Muscle of back (tissue), 13 donors: ENCODE measurements around the gene ATOH8. TPM values are rescaled to one million over a fixed set of nuclear protein-coding genes. Genes with fewer than 3 reads are reported as not detected.
"Not testable (repeated sequence)": the region's sequence is repeated elsewhere in the genome, so short reads cannot be mapped to it uniquely, and the experiment has no call there.

Experiments
- DNase-seq, 3 donors: peaks; one replicate each; pipeline versions ENCODE4 v3.0.0 to v3.0.0-alpha.2; 2013
- long read RNA-seq, 9 donors: transcript quantifications; one replicate each; lab custom pipeline, GENCODE V29; 2026
- polyA plus RNA-seq, 10 donors: library from polyadenylated mRNA; unstranded; fragments of 120-200 nt; gene quantifications; one replicate each; pipeline ENCODE4 v1.2.1, GENCODE V29; 2013; ENCODE audit not compliant: insufficient read length in 10 of 10

Gene ATOH8
- polyA plus RNA-seq: 10 to 100 TPM; 11.9 to 17.7 (median 16.2) TPM
- long read RNA-seq, donor 1, transcript ATOH8-201 (3 exons, 2,438 nt): major isoform, 5 of 11 reads
- long read RNA-seq, donor 1, partial matches to known transcripts: 6 of 11 reads
- long read RNA-seq, donor 1, other reads (novel, unspliced or antisense): 0 of 11 reads
- long read RNA-seq, donor 2, transcript ATOH8-201 (3 exons, 2,438 nt): major isoform, 5 of 5 reads
- long read RNA-seq, donor 2, partial matches to known transcripts: 0 of 5 reads
- long read RNA-seq, donor 2, other reads (novel, unspliced or antisense): 0 of 5 reads
- long read RNA-seq, donor 3: 0 reads
- long read RNA-seq, donor 4, partial matches to known transcripts: 0 of 3 reads
- long read RNA-seq, donor 4, other reads (novel, unspliced or antisense): 0 of 3 reads
- long read RNA-seq, donor 5, transcript ATOH8-201 (3 exons, 2,438 nt): major isoform, 14 of 14 reads
- long read RNA-seq, donor 5, partial matches to known transcripts: 0 of 14 reads
- long read RNA-seq, donor 5, other reads (novel, unspliced or antisense): 0 of 14 reads
- long read RNA-seq, donor 6, transcript ATOH8-201 (3 exons, 2,438 nt): major isoform, 6 of 6 reads
- long read RNA-seq, donor 6, partial matches to known transcripts: 0 of 6 reads
- long read RNA-seq, donor 6, other reads (novel, unspliced or antisense): 0 of 6 reads
- long read RNA-seq, donor 7: 0 reads
- long read RNA-seq, donor 8, partial matches to known transcripts: 0 of 4 reads
- long read RNA-seq, donor 8, other reads (novel, unspliced or antisense): 0 of 4 reads
- long read RNA-seq, donor 9, partial matches to known transcripts: 0 of 2 reads
- long read RNA-seq, donor 9, other reads (novel, unspliced or antisense): 0 of 2 reads

DNA sequence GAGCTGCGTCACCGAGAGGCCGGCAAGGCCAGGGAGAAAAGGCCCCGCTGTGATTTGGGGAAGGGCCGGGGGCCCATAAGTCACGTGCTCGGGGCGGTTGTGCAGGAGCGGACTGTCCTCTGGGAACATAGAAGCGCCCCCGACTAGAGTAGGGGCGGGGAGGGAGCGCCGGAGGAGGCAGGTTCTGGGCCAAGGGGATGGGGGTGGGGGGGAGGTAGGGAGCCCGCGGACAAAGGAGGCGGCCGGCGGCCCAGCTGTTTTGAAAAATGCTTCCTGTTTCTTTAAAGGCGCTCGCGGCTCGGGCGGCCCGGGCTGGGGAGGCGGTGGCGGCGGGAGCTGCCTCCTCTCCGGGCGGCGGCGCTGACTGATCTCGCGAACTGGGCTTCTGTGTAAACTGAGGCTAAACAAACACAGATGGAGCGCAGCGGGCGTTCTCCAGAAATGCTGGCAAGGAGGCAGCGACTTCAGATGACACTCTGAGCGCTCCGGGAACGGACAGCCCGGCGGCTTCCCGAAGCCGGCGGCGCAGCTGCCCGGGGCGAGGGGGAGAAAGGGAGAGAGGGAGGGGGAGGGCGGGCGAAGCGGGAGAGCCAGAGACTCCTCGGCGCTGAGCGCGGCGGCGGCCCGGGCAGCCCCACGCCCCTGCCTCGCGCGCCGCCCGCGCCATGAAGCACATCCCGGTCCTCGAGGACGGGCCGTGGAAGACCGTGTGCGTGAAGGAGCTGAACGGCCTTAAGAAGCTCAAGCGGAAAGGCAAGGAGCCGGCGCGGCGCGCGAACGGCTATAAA lies at the start of gene ATOH8:
Gene ATOH8, plus strand, starts transcription at position 467 of the 788 bp plus-strand sequence. Its CDS starts 199 bp downstream, at position 666.
- peak; percentile 71 to 89 (median 79) for DNase-seq

DNA sequence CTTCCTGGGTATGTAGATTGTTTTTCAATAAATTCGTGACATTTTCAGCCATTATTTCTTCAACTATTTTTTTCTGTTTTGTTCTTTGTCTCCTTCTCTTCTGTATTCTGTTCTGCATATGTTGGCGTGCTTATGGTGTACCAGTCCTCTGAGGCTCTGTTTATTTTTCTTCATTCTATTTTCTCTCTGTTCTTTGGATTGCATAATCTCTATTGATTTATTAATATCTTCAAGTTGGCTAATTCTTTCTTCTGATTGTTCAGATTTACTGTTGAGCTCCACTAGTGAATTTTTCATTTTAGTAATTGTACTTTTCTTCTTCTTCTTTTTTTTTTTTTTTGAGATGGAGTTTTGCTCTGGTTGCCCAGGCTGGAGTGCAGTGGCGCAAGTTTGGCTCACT lies 49.8 kb upstream of the ATOH8 start:
- no peak for DNase-seq

DNA sequence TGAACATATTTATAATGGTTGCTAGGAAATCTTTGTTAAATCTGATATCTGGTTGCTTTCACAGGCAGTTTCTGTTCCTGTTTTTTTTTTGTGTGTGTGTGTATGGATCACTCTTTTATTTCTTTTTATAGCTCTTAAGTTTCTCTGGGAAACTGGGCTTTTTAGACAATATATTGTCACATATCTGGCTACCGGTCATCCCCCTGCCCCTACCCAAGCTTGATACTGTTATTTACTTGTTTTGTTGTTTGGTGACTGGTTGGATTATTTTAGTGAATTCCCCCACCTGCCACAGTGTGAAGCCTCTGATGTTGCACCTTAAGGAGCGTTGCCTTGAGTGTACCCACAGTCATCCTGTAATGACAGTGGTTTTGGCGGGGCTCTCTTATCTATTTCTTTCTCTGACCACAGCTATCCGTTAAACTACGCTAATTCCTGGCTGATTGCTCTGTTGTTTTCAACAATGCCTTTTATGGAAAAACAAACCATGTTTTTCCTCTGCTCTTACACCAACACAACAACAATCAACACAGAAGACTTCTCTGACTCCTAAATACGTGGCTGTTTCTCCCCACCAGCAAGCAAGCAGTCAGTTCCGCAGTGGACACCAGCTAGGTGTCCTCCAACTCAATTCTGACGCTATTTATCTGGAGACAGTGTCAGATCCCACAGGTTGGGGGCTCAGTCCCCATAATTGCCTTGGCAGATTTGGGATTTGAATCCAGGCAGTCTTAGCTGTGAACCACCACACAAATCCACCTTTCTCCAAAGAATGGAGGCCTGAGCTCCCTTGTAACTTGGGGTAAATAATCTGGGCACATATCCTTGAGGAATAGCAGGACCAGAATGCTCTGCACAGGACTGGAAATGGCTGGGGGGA lies 48.8 kb upstream of the ATOH8 start:
- no peak for DNase-seq

DNA sequence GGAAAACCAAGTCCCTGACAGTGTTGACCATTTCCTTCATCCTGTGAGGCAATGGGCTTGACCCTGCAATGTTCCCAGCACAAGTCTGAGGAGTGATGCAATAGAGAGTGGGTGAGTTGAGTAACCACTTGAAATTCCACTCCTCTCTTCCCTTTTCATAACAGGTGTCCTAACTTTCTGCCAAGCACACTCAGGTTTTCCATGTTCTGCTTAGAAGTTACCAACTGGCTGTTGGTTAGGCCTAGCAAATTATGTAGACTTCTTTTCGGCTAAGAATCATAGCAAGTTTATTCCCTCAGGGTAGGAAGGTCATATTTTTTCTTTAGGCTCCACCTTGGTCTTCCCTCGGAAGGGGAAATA lies 48.1 kb upstream of the ATOH8 start:
- peak in 2 of 3 donors; percentile 35 to 49 for DNase-seq

- no peak for DNase-seq
These were observed 47.7 kb upstream of the ATOH8 start for GRCh38 chr2:85706063-85706462.

DNA sequence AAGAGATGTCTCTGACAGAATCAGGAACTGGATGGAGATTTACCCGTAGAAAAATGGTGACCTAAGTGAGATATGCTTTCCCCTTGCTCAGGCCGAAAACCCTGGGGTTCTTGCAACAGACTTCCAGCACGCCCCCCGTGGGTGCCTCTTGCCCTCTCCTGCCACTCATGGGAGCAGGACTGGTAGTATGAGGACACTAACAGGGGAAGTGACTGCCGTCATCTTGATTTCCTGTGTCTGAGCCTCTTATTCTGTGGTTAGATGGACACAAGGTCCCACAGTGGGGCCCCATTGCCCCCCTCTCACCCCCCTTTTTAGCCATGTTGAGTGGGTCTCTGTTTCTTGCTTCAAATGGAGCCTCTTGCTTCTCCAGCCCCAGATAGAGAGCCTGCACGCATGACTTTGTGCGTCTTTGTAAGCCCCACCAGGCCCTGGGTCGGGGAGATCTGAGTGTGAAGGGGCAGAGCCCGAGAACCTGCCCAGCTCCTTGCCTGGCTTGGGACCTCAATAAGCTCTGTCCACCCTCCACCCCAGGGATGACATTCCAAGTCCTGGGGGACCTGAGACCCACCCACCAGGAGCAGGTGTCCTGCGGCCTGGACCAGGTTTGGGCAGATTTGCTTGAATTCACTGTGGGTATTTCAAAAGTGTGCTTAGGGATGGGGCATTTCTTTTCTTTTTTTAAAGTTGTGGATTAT lies 47.0 kb upstream of the ATOH8 start:
- DNase-seq: peak in 1 of 3 donors; percentile 20

DNA sequence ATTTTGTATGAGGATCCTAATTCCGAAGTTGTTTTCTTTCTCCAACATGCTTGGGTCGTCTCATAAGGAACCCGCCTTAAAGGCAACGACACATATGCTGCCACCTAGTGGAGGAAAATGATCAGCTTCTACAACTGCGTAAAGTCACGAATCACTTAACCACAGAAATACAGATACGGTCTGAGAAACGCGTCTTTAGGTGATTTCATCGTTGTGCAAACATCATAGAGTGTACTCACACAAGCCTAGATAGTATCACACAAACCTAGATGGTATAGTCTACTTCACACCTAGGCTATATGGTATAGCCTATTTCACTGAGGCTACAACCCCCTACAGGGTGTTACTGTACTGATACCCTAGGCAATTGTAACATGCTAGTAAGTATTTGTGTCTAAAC lies 46.5 kb upstream of the ATOH8 start:
- DNase-seq: peak; percentile 78 to 87 (median 79)

DNA sequence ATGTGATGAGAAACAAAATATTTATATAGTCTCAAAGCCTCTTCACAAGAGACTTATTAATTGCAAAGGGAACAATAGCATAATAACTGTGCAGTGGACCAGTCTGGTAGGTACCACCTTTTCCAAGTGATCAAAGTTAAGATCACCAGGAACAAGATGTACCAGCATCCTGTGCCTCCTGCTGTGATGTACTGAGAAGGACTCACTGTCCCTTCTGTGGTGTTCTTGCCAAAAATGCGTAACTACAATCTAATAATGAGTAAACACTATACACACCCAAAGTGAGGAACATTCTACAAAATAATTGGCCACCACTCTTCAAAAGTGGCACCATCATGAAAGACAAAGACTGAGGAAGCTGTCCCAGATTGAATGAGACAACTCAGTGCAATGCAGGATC lies 45.1 kb upstream of the ATOH8 start:
- DNase-seq: no peak

- peak in 1 of 3 donors; percentile 22 for DNase-seq
These were observed 44.4 kb upstream of the ATOH8 start for GRCh38 chr2:85709401-85709811.

DNA sequence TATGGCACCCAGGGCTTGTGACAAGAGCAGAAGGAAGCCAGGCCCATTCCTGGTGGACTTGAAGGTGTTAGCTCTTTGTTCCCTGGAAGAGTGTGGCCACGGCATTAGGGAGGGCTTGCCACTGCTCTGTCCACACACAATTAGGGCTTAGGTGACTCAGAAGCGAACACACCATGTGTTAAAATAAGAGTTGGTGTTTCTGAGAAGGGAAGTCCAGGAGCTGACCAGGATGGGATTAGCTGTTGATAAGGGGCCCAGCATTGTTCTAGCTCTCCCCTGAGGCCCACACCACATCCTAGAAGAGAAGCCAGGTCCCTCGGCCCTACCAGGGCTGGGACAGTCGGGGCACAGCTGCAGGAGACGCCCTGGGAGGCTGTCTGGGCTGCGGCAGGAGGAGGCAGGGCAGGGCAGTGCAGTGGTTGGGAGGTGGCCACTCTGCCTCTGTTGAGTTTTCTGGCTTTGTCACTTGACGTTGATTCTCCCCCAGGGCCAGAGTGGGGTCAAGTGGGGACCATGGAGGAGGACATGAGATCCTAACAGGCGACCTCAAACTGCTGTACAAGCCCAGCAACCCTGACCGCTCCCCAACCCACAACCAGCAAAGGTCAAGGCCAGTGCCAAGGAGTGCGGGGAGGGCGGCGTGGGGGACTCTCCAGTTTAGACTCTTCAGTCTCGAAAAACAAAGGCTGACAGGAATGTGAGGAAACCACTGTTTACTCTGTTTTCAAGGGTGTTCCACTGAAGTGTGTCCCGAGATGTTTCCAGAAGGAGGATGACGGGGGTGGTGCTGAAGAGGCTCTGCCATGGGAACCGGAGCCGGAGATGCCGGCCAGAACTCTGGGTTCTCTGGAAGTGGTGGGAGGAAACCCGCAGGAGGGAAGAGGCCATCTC lies 42.9 kb upstream of the ATOH8 start:
- no peak for DNase-seq

DNA sequence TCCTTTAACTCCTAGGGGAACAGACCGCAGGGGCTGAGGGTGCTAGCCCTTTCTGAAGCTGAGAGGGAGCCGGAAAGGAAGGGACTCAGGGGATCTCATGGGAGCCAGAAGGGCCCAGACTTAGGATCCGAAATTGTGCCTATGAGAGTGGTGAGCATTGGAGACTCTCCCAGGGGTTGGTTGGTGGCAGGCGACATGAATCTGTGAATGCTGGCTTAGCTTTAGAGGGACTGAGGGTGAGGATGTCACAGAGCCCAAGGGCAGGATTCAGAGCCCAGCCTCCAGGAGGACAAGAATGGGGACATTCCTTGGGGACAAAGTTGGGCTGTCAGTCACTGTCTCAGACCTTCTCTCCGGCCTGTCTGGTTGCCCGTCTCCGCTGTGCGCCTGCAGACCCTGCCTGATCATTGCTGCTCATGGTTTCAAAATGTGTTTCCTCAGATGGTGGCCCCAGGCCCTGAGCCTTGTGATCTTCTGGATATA lies 42.2 kb upstream of the ATOH8 start:
- no peak for DNase-seq

- no peak for DNase-seq
These were observed 41.5 kb upstream of the ATOH8 start for GRCh38 chr2:85712336-85712735.

- no peak for DNase-seq
These were observed 40.8 kb upstream of the ATOH8 start for GRCh38 chr2:85712849-85713612.

DNA sequence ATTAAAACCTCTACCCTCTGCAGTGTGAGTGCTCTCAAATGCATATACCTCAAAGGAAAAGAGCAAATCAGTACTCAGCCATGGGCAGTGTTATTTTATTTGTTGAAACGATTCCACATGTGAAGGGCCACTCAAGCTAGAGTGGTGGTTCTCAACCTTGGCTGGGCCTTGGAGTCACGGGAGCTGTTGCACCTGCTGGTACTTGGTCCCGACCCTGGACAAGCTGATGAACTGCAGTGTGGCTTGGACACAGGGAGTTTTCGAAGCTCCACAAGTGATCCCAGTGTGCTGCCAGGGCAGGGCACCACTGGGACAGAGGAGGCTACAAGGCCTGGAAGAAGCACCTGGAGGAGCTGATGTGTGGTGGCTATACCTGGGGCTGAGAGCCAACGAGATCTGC lies 40.0 kb upstream of the ATOH8 start:
- DNase-seq: no peak

- not testable (repeated sequence) for DNase-seq
These were observed 39.4 kb upstream of the ATOH8 start for GRCh38 chr2:85714421-85714820.

GRCh38 chr2:85714841-85715240 lies 39.0 kb upstream of the ATOH8 start:
- DNase-seq: no peak

GRCh38 chr2:85716346-85716914 lies 37.4 kb upstream of the ATOH8 start:
- DNase-seq: no peak
